Activated CD4-positive, CD25-positive, alpha-beta regulatory T cell (primary cell): ENCODE measurements around the gene CC2D2A.

ENCODE experiments used
- DNase-seq, 4 experiments: peaks; one replicate each; lab custom pipeline; 2025; lab: John Stamatoyannopoulos, UW

Gene CC2D2A

GRCh38 chr4:15469402-15470127, at the start of gene CC2D2A:
CC2D2A (plus strand) TSS chr4:15469882; CDS start chr4:15475933, 6,051 bp downstream.
- no peak for DNase-seq

GRCh38 chr4:15420642-15421041, 49.0 kb upstream of the CC2D2A start:
- no peak for DNase-seq

GRCh38 chr4:15423285-15423711, 46.4 kb upstream of the CC2D2A start:
- DNase-seq, result no peak

- DNase-seq, result no peak
Measured at GRCh38 chr4:15425520-15425919, 44.2 kb upstream of the CC2D2A start.

GRCh38 chr4:15427161-15427560, 42.5 kb upstream of the CC2D2A start:
- no peak for DNase-seq

GRCh38 chr4:15427701-15428100, 42.0 kb upstream of the CC2D2A start, which contains the start of gene C1QTNF7:
C1QTNF7 (plus strand) TSS chr4:15428033; CDS start chr4:15435744, 7,711 bp downstream.
- no peak for DNase-seq

GRCh38 chr4:15428611-15429010, 41.1 kb upstream of the CC2D2A start:
- no peak for DNase-seq

GRCh38 chr4:15434091-15434490, 35.6 kb upstream of the CC2D2A start:
- DNase-seq, result no peak

- DNase-seq, result no peak
Measured at GRCh38 chr4:15434676-15435075, 35.0 kb upstream of the CC2D2A start.

- no peak for DNase-seq
Measured at GRCh38 chr4:15436513-15436912, 33.2 kb upstream of the CC2D2A start.

GRCh38 chr4:15438939-15439524, 30.6 kb upstream of the CC2D2A start:
- DNase-seq, result no peak

- DNase-seq, result no peak
Measured at GRCh38 chr4:15443371-15444160, 26.1 kb upstream of the CC2D2A start.

GRCh38 chr4:15444276-15444675, 25.4 kb upstream of the CC2D2A start:
- DNase-seq, result no peak

- no peak for DNase-seq
Measured at GRCh38 chr4:15444879-15445547, 24.7 kb upstream of the CC2D2A start.

GRCh38 chr4:15451181-15451865, 18.4 kb upstream of the CC2D2A start:
- DNase-seq, result no peak

- DNase-seq, result no peak
Measured at GRCh38 chr4:15451866-15452765, 17.6 kb upstream of the CC2D2A start.

GRCh38 chr4:15455290-15455689, 14.4 kb upstream of the CC2D2A start:
- no peak for DNase-seq

- DNase-seq, result no peak
Measured at GRCh38 chr4:15457406-15458201, 12.1 kb upstream of the CC2D2A start.

GRCh38 chr4:15458616-15459015, 11.1 kb upstream of the CC2D2A start:
- no peak for DNase-seq

GRCh38 chr4:15459706-15460105, 10.0 kb upstream of the CC2D2A start:
- DNase-seq, result no peak
